H1 (cell line): Measurements from ENCODE around the gene ABHD12. TPM values are rescaled to one million over a fixed set of nuclear protein-coding genes. Genes with fewer than 3 reads are reported as not detected.

Experiments used
- BACH1 ChIP-seq: IDR thresholded peaks from 2 replicates; pipeline ENCODE4 v1.6.1; 2012; ENCODE audit warnings: low read length, improper control_type of control experiment
- BCL11A ChIP-seq, 2 experiments: IDR thresholded peaks; one replicate each; pipeline ENCODE4 v1.6.1; 2011; ENCODE audit warnings: low read depth in 2 of 2, low read length in 2 of 2, mild to moderate bottlenecking in 2 of 2
- BRCA1 ChIP-seq: IDR thresholded peaks from 2 replicates; pipeline ENCODE4 v1.6.1; 2012; ENCODE audit warnings: low read depth, low read length, improper control_type of control experiment
- CBX5 ChIP-seq: fragments of 300-800, 300-1000 bp; sonication (generic); IDR thresholded peaks from 2 replicates; pipeline ENCODE4 v1.7.1; 2016; ENCODE audit warnings: antibody characterized with exemption, low read length, low read depth
- CBX8 ChIP-seq: fragments of 300-800, 300-1000 bp; sonication (generic); IDR thresholded peaks from 2 replicates; pipeline ENCODE4 v1.7.1; 2016; ENCODE audit warnings: low read depth, low read length, borderline replicate concordance
- CEBPB ChIP-seq: IDR thresholded peaks from 2 replicates; pipeline ENCODE4 v1.6.1; 2012; ENCODE audit warnings: low read depth, low read length
- CHD1 ChIP-seq: IDR thresholded peaks from 2 replicates; pipeline ENCODE4 v1.6.1; 2012; ENCODE audit warnings: low read depth, low read length, improper control_type of control experiment
- CTBP2 ChIP-seq: IDR thresholded peaks from 2 replicates; pipeline ENCODE4 v1.7.0; 2011; ENCODE audit warnings: borderline replicate concordance, mild to moderate bottlenecking, moderate library complexity, mixed read lengths, low read length; ENCODE audit not compliant: insufficient read depth, insufficient read length
- EZH2 ChIP-seq: fragments of 200-600 bp; sonication (generic); IDR thresholded peaks from 2 replicates; pipeline ENCODE4 v1.7.1; 2012; ENCODE audit warnings: low read depth, mild to moderate bottlenecking, moderate library complexity, low read length, inconsistent platforms; ENCODE audit not compliant: severe bottlenecking
- FOSL1 ChIP-seq: IDR thresholded peaks from 2 replicates; pipeline ENCODE4 v1.6.1; 2011; ENCODE audit warnings: mild to moderate bottlenecking, low read depth, low read length, moderate library complexity; ENCODE audit not compliant: insufficient read depth
- GABPA ChIP-seq: IDR thresholded peaks from 2 replicates; pipeline ENCODE4 v1.6.1; 2011; ENCODE audit warnings: mild to moderate bottlenecking, low read length, moderate library complexity, borderline replicate concordance; ENCODE audit not compliant: insufficient read depth
- GTF2F1 ChIP-seq: IDR thresholded peaks from 2 replicates; pipeline ENCODE4 v1.6.1; 2012; ENCODE audit warnings: low read depth, low read length, improper control_type of control experiment, borderline replicate concordance
- MAFK ChIP-seq: IDR thresholded peaks from 2 replicates; pipeline ENCODE4 v1.6.1; 2012; ENCODE audit warnings: low read depth, mild to moderate bottlenecking, improper control_type of control experiment, low read length
- MAX ChIP-seq: IDR thresholded peaks from 2 replicates; pipeline ENCODE4 v1.6.1; 2012; ENCODE audit warnings: inconsistent platforms
- PHF8 ChIP-seq: fragments of 200-600 bp; sonication (generic); conservative IDR thresholded peaks from 2 replicates; pipeline ENCODE4 v1.7.1; 2012; ENCODE audit warnings: low read depth, mild to moderate bottlenecking, inconsistent platforms, low read length, moderate library complexity
- RBBP5 ChIP-seq: IDR thresholded peaks from 2 replicates; pipeline ENCODE4 v1.7.1; 2012; ENCODE audit warnings: low read depth, mild to moderate bottlenecking, inconsistent platforms, low read length, moderate library complexity, borderline replicate concordance
- RXRA ChIP-seq: IDR thresholded peaks from 2 replicates; pipeline ENCODE4 v1.6.1; 2011; ENCODE audit warnings: low read depth, mild to moderate bottlenecking, low read length, moderate library complexity; ENCODE audit not compliant: insufficient read depth
- SAP30 ChIP-seq: fragments of 300-600 bp; sonication (generic); IDR thresholded peaks from 2 replicates; pipeline ENCODE4 v1.7.1; 2012; ENCODE audit warnings: low read length, moderate library complexity, mild to moderate bottlenecking, inconsistent platforms; ENCODE audit not compliant: insufficient read depth, insufficient replicate concordance
- SIX5 ChIP-seq: IDR thresholded peaks from 2 replicates; pipeline ENCODE4 v1.6.1; 2011; ENCODE audit warnings: mild to moderate bottlenecking, low read depth, low read length
- SP2 ChIP-seq: IDR thresholded peaks from 2 replicates; pipeline ENCODE4 v1.6.1; 2012; ENCODE audit warnings: mild to moderate bottlenecking, low read length, inconsistent platforms
- SRF ChIP-seq: IDR thresholded peaks from 2 replicates; pipeline ENCODE4 v1.6.1; 2011; ENCODE audit warnings: mild to moderate bottlenecking, low read depth, low read length, moderate library complexity
- TBP ChIP-seq: IDR thresholded peaks from 2 replicates; pipeline ENCODE4 v1.6.1; 2011; ENCODE audit warnings: low read depth, low read length, improper control_type of control experiment
- YY1 ChIP-seq: IDR thresholded peaks from 2 replicates; pipeline ENCODE4 v1.6.1; 2011; ENCODE audit warnings: low read depth, mild to moderate bottlenecking, low read length
- ZNF274 ChIP-seq: IDR thresholded peaks from 2 replicates; pipeline ENCODE4 v1.7.0; 2012; ENCODE audit warnings: low read length, borderline replicate concordance; ENCODE audit errors: extremely low read depth
- polyA plus RNA-seq, 7 experiments: library from polyadenylated mRNA; depleted of rRNA in 3 of 7; stranded (reverse) in 5 of 7; unstranded in 2 of 7; fragments of >200 nt in 5 of 7; fragments of 200-250 nt in 2 of 7; gene quantifications; 1 replicate in 5 of 7; 2 replicates in 1 of 7; 4 replicates in 1 of 7; pipeline versions ENCODE4 v1.2.1 to v1.2.3, GENCODE V29; 2011 to 2013; ENCODE audit warnings: missing spikeins in 2 of 7, mixed read lengths in 2 of 7
- total RNA-seq: library from RNA; stranded (reverse); fragmentation: NEBNext Ultra II Directional; extraction: Animal tissue kit (Norgen Biotek cat#: 25700); gene quantifications from 2 replicates; pipeline ENCODE4 v1.2.1, GENCODE V29; 2021

Gene ABHD12
- total and polyA plus RNA-seq, 2 of the 8 experiments (the other 6 are each of a cell fraction or from before 2014, with no cell fraction given) = 31.3 to 59.5 TPM

- 0 out of 2 replicates have a peak, but pooled peaks have one; percentile 25 for TF ChIP-seq GABPA
- TF ChIP-seq CBX5 = no peak
- no peak for TF ChIP-seq BCL11A (IDR thresholded peaks at IDR 0.05; ENCODE audit: low read depth in 2 of 2, low read length in 2 of 2)
- peak; percentile 64 for TF ChIP-seq MAX
- no peak for TF ChIP-seq SP2
- TF ChIP-seq YY1 = peak; percentile 91
- TF ChIP-seq RXRA = no peak
- peak; percentile 71 for TF ChIP-seq CTBP2
- no peak for TF ChIP-seq BACH1
- no peak for TF ChIP-seq FOSL1
- TF ChIP-seq PHF8 = peak; percentile 96
- no peak for TF ChIP-seq SRF
- no peak for TF ChIP-seq SIX5
- 0 out of 2 replicates have a peak, but pooled peaks have one; percentile 29 for TF ChIP-seq RBBP5
- peak; percentile 95 for TF ChIP-seq TBP
- no peak for TF ChIP-seq ZNF274
- TF ChIP-seq BRCA1 = no peak
- no peak for TF ChIP-seq CBX8
- no peak for TF ChIP-seq SAP30
- TF ChIP-seq MAFK = no peak
- TF ChIP-seq GTF2F1 = peak; percentile 55; the same call in 1 of the 2 replicates
- TF ChIP-seq EZH2 = no peak
- no peak for TF ChIP-seq CEBPB
- TF ChIP-seq CHD1 = peak; percentile 67; the same call in 1 of the 2 replicates
These were observed 16.9 kb upstream of the ABHD12 start, which contains the start of gene GINS1 (continued) for GRCh38 chr20:25407311-25408169.
